H1 (cell line): ENCODE measurements around the gene GPR17. TPM values are rescaled to one million over a fixed set of nuclear protein-coding genes. Genes with fewer than 3 reads are reported as not detected.

Source experiments
- CTCF ChIA-PET: fragments of 300-600 bp; sonication (Branson Sonifier 250); formaldehyde crosslinking; loops from one replicate; lab custom pipeline; 2021; ENCODE audit not compliant: partially characterized antibody; lab: Charles Lee
- POLR2A ChIA-PET: fragments of 300-600 bp; sonication (Branson Sonifier 250); formaldehyde crosslinking; loops from one replicate; lab custom pipeline; 2021; ENCODE audit warnings: inconsistent platforms; ENCODE audit not compliant: partially characterized antibody; lab: Charles Lee
- DNase-seq, 2 experiments: peaks; one replicate each; pipeline versions ENCODE4 v3.0.0 to v3.0.0-alpha.2; 2010 to 2022; ENCODE audit warnings: low spot score in 2 of 2, low read depth in 1 of 2, mixed read lengths in 1 of 2
- FAIRE-seq: peaks from 2 replicates; lab custom pipeline; 2011; peaks lifted over from hg19 to GRCh38; lab: Jason Lieb, UNC
- H2AFZ ChIP-seq: 2 replicates; pipeline ENCODE4 v1.8.1; 2012; ENCODE audit warnings: low read length, inconsistent platforms
- H2AK5ac ChIP-seq: 2 replicates; pipeline ENCODE4 v1.6.1; 2013; ENCODE audit warnings: low read depth, low read length
- H2BK120ac ChIP-seq: replicated peaks from 2 replicates; pipeline ENCODE3; 2013; ENCODE audit warnings: low read depth, low read length, inconsistent platforms
- H2BK12ac ChIP-seq: 2 replicates; pipeline ENCODE4 v1.6.1; 2013; ENCODE audit warnings: low read depth, low read length
- H2BK15ac ChIP-seq: 2 replicates; pipeline ENCODE4 v1.6.1; 2013; ENCODE audit warnings: low read length
- H2BK20ac ChIP-seq: 2 replicates; pipeline ENCODE4 v1.6.1; 2013; ENCODE audit warnings: low read length
- H2BK5ac ChIP-seq: 2 replicates; pipeline ENCODE4 v1.6.1; 2013; ENCODE audit warnings: low read depth, low read length
- H3K14ac ChIP-seq: 2 replicates; pipeline ENCODE4 v1.6.1; 2013; ENCODE audit warnings: inconsistent platforms; ENCODE audit not compliant: insufficient read length
- H3K18ac ChIP-seq: 2 replicates; pipeline ENCODE4 v1.6.1; 2013; ENCODE audit warnings: low read length; ENCODE audit errors: extremely low read depth
- H3K23ac ChIP-seq: 2 replicates; pipeline ENCODE4 v1.6.1; 2013; ENCODE audit warnings: inconsistent platforms; ENCODE audit not compliant: insufficient read length
- H3K23me2 ChIP-seq: 2 replicates; pipeline ENCODE4 v1.6.1; 2013; ENCODE audit warnings: low read depth, low read length
- H3K27ac ChIP-seq: 2 replicates; pipeline ENCODE4 v1.6.1; 2011; ENCODE audit warnings: low read depth, low read length, inconsistent platforms
- H3K27me3 ChIP-seq, 4 experiments: replicated peaks in 1 of 4; 1 replicate in 1 of 4; 2 replicates in 3 of 4; pipeline versions ENCODE4 v1.6.1 to v1.8.1; 2011 to 2013; ENCODE audit warnings: low read length in 3 of 4, mild to moderate bottlenecking in 3 of 4, inconsistent platforms in 2 of 4, mixed read lengths in 2 of 4, moderate library complexity in 1 of 4; ENCODE audit not compliant: control insufficient read depth in 3 of 4, insufficient read depth in 3 of 4; ENCODE audit errors: extremely low read depth in 1 of 4
- H3K36me3 ChIP-seq, 4 experiments: 2 replicates each; pipeline versions ENCODE4 v1.6.1 to v1.8.1; 2011 to 2013; ENCODE audit warnings: mild to moderate bottlenecking in 4 of 4, low read length in 3 of 4, moderate library complexity in 2 of 4, control low read depth in 1 of 4, inconsistent platforms in 1 of 4; ENCODE audit not compliant: insufficient read depth in 4 of 4, control insufficient read depth in 2 of 4
- H3K4ac ChIP-seq: replicated peaks from 2 replicates; pipeline ENCODE3; 2013; ENCODE audit warnings: low read length, low read depth, mixed read lengths, inconsistent platforms; ENCODE audit not compliant: insufficient read length
- H3K4me1 ChIP-seq, 4 experiments: replicated peaks in 1 of 4; 1 replicate in 1 of 4; 2 replicates in 3 of 4; pipeline versions ENCODE4 v1.6.1 to v1.8.1; 2011 to 2013; ENCODE audit warnings: low read length in 3 of 4, inconsistent platforms in 2 of 4, mixed read lengths in 1 of 4; ENCODE audit not compliant: insufficient read depth in 4 of 4, control insufficient read depth in 3 of 4
- H3K4me2 ChIP-seq, 2 experiments: 2 replicates each; pipeline versions ENCODE4 v1.6.1 to v1.8.1; 2011 to 2013; ENCODE audit warnings: low read depth in 2 of 2, low read length in 2 of 2, control low read depth in 1 of 2, inconsistent platforms in 1 of 2, mild to moderate bottlenecking in 1 of 2; ENCODE audit not compliant: insufficient read depth in 1 of 2
- H3K4me3 ChIP-seq, 4 experiments: fragments of 200-600, 300-600 bp in 1 of 4; sonication (generic), shearing (Covaris generic), sonication (Bioruptor Twin) in 1 of 4; 2 replicates each; pipeline versions ENCODE4 v1.5.1 to v1.8.1; 2011 to 2016; ENCODE audit warnings: low read length in 4 of 4, low read depth in 3 of 4, control low read depth in 2 of 4, inconsistent platforms in 2 of 4, mild to moderate bottlenecking in 2 of 4, mixed read lengths in 1 of 4, moderate library complexity in 1 of 4; ENCODE audit not compliant: insufficient read depth in 2 of 4; ENCODE audit errors: extremely low read depth in 1 of 4
- H3K56ac ChIP-seq: replicated peaks from 2 replicates; pipeline ENCODE3; 2013; ENCODE audit warnings: low read depth, mild to moderate bottlenecking, mixed read lengths, low read length, inconsistent platforms; ENCODE audit not compliant: insufficient read length
- H3K79me1 ChIP-seq: 2 replicates; pipeline ENCODE4 v1.6.1; 2013; ENCODE audit warnings: low read depth, low read length, control low read depth
- H3K79me2 ChIP-seq, 2 experiments: 2 replicates each; pipeline versions ENCODE4 v1.6.1 to v1.8.1; 2012 to 2013; ENCODE audit warnings: low read length in 2 of 2, mild to moderate bottlenecking in 2 of 2, inconsistent platforms in 1 of 2; ENCODE audit not compliant: insufficient read depth in 2 of 2, control insufficient read depth in 1 of 2
- H3K9ac ChIP-seq, 4 experiments: replicated peaks in 1 of 4; 1 replicate in 1 of 4; 2 replicates in 3 of 4; pipeline versions ENCODE4 v1.6.1 to v1.8.1; 2011 to 2013; ENCODE audit warnings: low read depth in 3 of 4, low read length in 3 of 4, control low read depth in 2 of 4, mild to moderate bottlenecking in 2 of 4, moderate library complexity in 2 of 4, inconsistent platforms in 1 of 4; ENCODE audit errors: extremely low read depth in 1 of 4
- H3K9me3 ChIP-seq, 2 experiments: 2 replicates each; pipeline versions ENCODE4 v1.6.1 to v1.8.1; 2012 to 2013; ENCODE audit warnings: mild to moderate bottlenecking in 2 of 2, moderate library complexity in 2 of 2, control low read depth in 1 of 2, inconsistent platforms in 1 of 2, low read depth in 1 of 2, low read length in 1 of 2, mixed read lengths in 1 of 2; ENCODE audit not compliant: insufficient read depth in 2 of 2
- H4K20me1 ChIP-seq, 2 experiments: replicated peaks in 1 of 2; 2 replicates each; pipeline versions ENCODE3 to v1.8.1; 2011 to 2013; ENCODE audit warnings: inconsistent platforms in 2 of 2, low read length in 2 of 2, mild to moderate bottlenecking in 1 of 2; ENCODE audit not compliant: insufficient read depth in 2 of 2, control insufficient read depth in 1 of 2
- H4K5ac ChIP-seq: 2 replicates; pipeline ENCODE4 v1.6.1; 2013; ENCODE audit warnings: low read length, low read depth, mixed read lengths, inconsistent platforms; ENCODE audit not compliant: insufficient read length
- H4K8ac ChIP-seq: 2 replicates; pipeline ENCODE4 v1.8.0; 2013; ENCODE audit warnings: mild to moderate bottlenecking, moderate library complexity, low read length, inconsistent platforms; ENCODE audit not compliant: insufficient read depth; ENCODE audit errors: extremely low read depth
- H4K91ac ChIP-seq: replicated peaks from 2 replicates; pipeline ENCODE3; 2013; ENCODE audit warnings: low read length, mixed read lengths, inconsistent platforms; ENCODE audit not compliant: insufficient read length
- EP300 ChIP-seq, 2 experiments: IDR thresholded peaks; 1 replicate in 1 of 2; 2 replicates in 1 of 2; pipeline ENCODE4 v1.6.1; 2011 to 2012; ENCODE audit warnings: low read depth in 2 of 2, low read length in 2 of 2, mild to moderate bottlenecking in 2 of 2, borderline replicate concordance in 1 of 2, inconsistent platforms in 1 of 2, moderate library complexity in 1 of 2
- FOSL1 ChIP-seq: IDR thresholded peaks from 2 replicates; pipeline ENCODE4 v1.6.1; 2011; ENCODE audit warnings: mild to moderate bottlenecking, low read depth, low read length, moderate library complexity; ENCODE audit not compliant: insufficient read depth
- GABPA ChIP-seq: IDR thresholded peaks from 2 replicates; pipeline ENCODE4 v1.6.1; 2011; ENCODE audit warnings: mild to moderate bottlenecking, low read length, moderate library complexity, borderline replicate concordance; ENCODE audit not compliant: insufficient read depth
- NRF1 ChIP-seq: IDR thresholded peaks from 2 replicates; pipeline ENCODE4 v1.6.1; 2011; ENCODE audit warnings: mild to moderate bottlenecking, low read depth, low read length, improper control_type of control experiment
- RFX5 ChIP-seq: IDR thresholded peaks from 2 replicates; pipeline ENCODE4 v1.6.1; 2011; ENCODE audit warnings: low read depth, low read length, improper control_type of control experiment, borderline replicate concordance
- SUZ12 ChIP-seq: fragments of 200-600 bp; sonication (generic); IDR thresholded peaks from 2 replicates; pipeline ENCODE4 v1.6.1; 2012; ENCODE audit warnings: mild to moderate bottlenecking, inconsistent platforms, low read length, moderate library complexity, mixed read lengths
- TCF12 ChIP-seq: IDR thresholded peaks from 2 replicates; pipeline ENCODE4 v1.6.1; 2011; ENCODE audit warnings: low read depth, mild to moderate bottlenecking, low read length
- WGBS, 2 experiments: shearing (Covaris generic) in 1 of 2; methylation state at CpG; one replicate each; pipeline versions ENCODE4 v1.1.6 to v1.1.7; 2013 to 2015; ENCODE audit warnings: low lambda C conversion rate in 2 of 2, mixed read lengths in 2 of 2, inconsistent platforms in 1 of 2, low coverage in 1 of 2, missing lambda C conversion rate in 1 of 2; ENCODE audit not compliant: insufficient replicate concordance in 2 of 2, insufficient coverage in 1 of 2, insufficient read length in 1 of 2; ENCODE audit errors: extremely low coverage in 1 of 2, missing lambda C conversion rate in 1 of 2; 5-methylcytosine and 5-hydroxymethylcytosine counted together
- polyA plus RNA-seq, 7 experiments: library from polyadenylated mRNA; depleted of rRNA in 3 of 7; stranded (reverse) in 5 of 7; unstranded in 2 of 7; fragments of >200 nt in 5 of 7; fragments of 200-250 nt in 2 of 7; gene quantifications; 1 replicate in 5 of 7; 2 replicates in 1 of 7; 4 replicates in 1 of 7; pipeline versions ENCODE4 v1.2.1 to v1.2.3, GENCODE V29; 2011 to 2013; ENCODE audit warnings: missing spikeins in 2 of 7, mixed read lengths in 2 of 7
- total RNA-seq: library from RNA; stranded (reverse); fragmentation: NEBNext Ultra II Directional; extraction: Animal tissue kit (Norgen Biotek cat#: 25700); gene quantifications from 2 replicates; pipeline ENCODE4 v1.2.1, GENCODE V29; 2021

GPR17 gene
- total and polyA plus RNA-seq, 2 of the 8 experiments (the other 6 are each of a cell fraction or from before 2014, with no cell fraction given), result 0.03 TPM; not detected in 1

DNA sequence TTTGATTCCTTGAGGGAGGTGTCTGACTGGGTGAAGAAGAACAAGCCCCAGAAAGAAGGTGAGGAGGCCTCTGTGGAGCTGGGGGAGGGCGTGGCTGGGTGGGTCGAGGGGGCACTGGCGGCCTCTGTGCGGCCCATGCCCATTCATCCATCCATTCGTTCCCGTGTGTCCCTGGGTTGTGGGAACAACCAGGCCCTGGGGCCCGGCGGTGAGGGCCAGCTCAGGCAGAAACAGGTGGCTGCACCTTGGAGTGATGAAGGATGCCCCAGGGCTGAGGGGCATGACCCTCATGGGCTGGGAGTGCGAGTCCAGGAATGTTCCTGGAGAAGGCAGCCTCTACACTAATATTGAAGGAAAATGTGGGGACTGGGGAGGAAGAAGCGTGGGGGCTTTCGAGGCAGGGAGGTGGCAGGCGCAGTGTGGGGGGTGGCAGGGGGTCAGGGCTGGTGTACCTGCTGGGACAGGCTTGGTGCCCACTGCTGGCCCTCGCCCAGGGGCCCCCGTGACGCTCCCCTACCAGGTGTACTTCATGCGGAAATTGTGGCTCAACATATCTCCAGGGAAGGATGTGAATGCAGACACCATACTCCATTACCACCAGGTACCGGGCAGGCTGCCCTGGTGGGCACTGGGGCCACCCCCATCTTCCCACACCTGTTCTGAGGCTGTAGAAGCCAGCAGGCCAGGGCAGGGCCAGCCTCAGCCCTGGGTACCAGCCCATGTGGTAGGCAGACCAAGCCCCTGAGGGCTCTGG, 11.2 kb upstream of the GPR17 start:
- no peak overlapping the region for H4K91ac ChIP-seq
- no peak overlapping the region for H2BK5ac ChIP-seq
- H3K36me3 ChIP-seq, result no peaks in the 10 kb centered on the region
- no peak overlapping the region for H3K14ac ChIP-seq
- no peak overlapping the region; the same call in 1 of the 2 replicates for H2BK15ac ChIP-seq
- H3K79me1 ChIP-seq, result no peaks in the 10 kb centered on the region
- 0 out of 2 replicates have a peak overlapping the region, but pooled peaks have one; percentile 17 for H2BK12ac ChIP-seq
- H3K23me2 ChIP-seq, result no peaks in the 10 kb centered on the region
- 91% methylated on average over 16 of the region's 17 CpGs; no CpG with 5 or more reads in 1 of the 2 experiments for WGBS, 2 experiments
- no peaks in the 10 kb centered on the region for H3K27me3 ChIP-seq
- H3K9me3 ChIP-seq, result no peaks in the 10 kb centered on the region
- no peak overlapping the region for H4K5ac ChIP-seq
- H3K27ac ChIP-seq, result no peak overlapping the region
- no peak overlapping the region for H3K23ac ChIP-seq
- CTCF ChIA-PET, result interaction anchor here (1.0 to 9.8 kb wide), 2 partner anchors 17 to 44 kb away, joined by 5 to 114 read pairs; no protein-coding TSS in a partner anchor
- TF ChIP-seq GABPA (no peak), SUZ12 (no peak), EP300 (IDR thresholded peaks at IDR 0.05; ENCODE audit: borderline replicate concordance in 1 of 2, low read depth in 2 of 2, low read length in 2 of 2) (no peak), TCF12 (no peak), FOSL1 (no peak), NRF1 (no peak), RFX5 (no peak)
- TF ChIP-seq, all 59 proteins: peak for 0
- Histone ChIP-seq H3K4ac (no peak overlapping the region), H3K4me1 (peaks cover 0 to 19% (median 7%) of the 10 kb centered on the region in 4 experiments; a peak in 6 of 7 replicates), H3K18ac (no peak overlapping the region), H2BK20ac (no peak overlapping the region), H2AK5ac (no peak overlapping the region; the same call in 1 of the 2 replicates), H3K9ac (no peak overlapping the region), H4K20me1 (no peaks in the 10 kb centered on the region), H3K79me2 (no peaks in the 10 kb centered on the region), H3K56ac (no peak overlapping the region), H2AFZ (no peak overlapping the region), H2BK120ac (no peak overlapping the region), H4K8ac (no peak overlapping the region), H3K4me2 (no peak overlapping the region), H3K4me3 (no peak overlapping the region)
- POLR2A ChIA-PET, result no interaction called here
- no peak for FAIRE-seq
- DNase-seq, result no peak
